Measurements from ENCODE around the gene GPR137.

GRCh38 chr11:64278576-64279190 is 7.0 kb upstream of the GPR137 start:
- no peak for TF ChIP-seq YY1 (IDR thresholded peaks at IDR 0.05; ENCODE audit: insufficient read depth, insufficient read length)
- no peak for TF ChIP-seq ZNF274 (IDR thresholded peaks at IDR 0.05; ENCODE audit: low read depth, low read length)
- no peak for TF ChIP-seq SUZ12 (IDR thresholded peaks at IDR 0.05; ENCODE audit: extremely low read depth, insufficient read depth, insufficient read length)
